GM18517 (cell line): ENCODE results near the gene ZNF597.
A peak's percentile ranks its signal among the peaks of the same experiment; 100 is the strongest.

ENCODE experiments used
- ATAC-seq: cut with Tn5 transposase; IDR thresholded peaks from one replicate; pipeline ENCODE4 v1.9.1; 2021; ENCODE audit warnings: mild to moderate bottlenecking, moderate library complexity; ENCODE audit not compliant: unreplicated experiment

ZNF597 gene, protein sequence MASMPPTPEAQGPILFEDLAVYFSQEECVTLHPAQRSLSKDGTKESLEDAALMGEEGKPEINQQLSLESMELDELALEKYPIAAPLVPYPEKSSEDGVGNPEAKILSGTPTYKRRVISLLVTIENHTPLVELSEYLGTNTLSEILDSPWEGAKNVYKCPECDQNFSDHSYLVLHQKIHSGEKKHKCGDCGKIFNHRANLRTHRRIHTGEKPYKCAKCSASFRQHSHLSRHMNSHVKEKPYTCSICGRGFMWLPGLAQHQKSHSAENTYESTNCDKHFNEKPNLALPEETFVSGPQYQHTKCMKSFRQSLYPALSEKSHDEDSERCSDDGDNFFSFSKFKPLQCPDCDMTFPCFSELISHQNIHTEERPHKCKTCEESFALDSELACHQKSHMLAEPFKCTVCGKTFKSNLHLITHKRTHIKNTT

DNA sequence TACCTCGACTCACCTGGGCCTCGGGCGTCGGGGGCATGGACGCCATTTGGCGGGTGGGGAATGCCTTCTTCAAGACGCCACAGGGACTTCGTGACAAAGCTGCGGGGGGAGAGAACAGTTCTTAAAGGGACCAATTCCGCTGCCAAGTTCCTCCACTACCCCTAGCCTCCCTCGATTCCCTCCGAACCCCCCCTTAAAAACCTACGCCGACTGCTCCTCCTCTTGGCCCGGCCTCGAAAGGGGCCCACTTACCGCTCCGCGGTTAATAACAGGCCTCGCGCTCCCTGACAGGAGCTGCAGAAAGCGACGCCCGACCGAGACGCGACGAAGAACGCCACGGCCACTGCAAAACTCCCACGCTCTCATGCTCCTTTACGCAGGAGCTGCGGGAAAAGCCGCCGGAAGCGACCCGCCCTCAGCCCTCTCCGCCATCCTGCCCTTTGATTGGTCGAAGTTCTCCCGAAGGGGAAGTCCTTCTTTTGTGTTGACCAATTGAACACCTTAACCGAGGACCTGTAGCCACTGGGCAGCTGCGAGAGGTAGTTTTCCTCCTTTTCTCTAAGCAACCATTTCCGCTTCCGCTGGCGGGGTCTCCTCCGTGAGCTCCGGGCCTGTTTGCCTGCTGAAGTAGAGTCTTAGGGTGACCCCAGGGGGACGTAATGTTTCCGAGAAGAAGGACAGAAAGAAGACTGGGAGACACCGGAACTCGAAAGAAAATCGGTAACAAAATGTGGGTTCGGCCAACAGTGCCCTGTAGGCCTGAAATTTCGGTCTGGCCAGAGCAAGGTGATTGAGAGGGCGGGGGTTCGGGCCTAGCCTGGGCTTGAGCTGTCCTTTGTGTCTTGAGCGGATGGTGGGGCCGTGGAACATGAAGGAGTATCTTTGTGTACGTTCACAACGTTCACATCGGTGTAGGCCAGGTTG lies at the start of gene ZNF597, which contains the start of gene NAA60:
TSS of gene ZNF597 (minus strand) at position 397 of the 924 bp plus-strand sequence. CDS start at position 46, 351 bp downstream.
TSS of gene NAA60 (plus strand) at position 573 of the 924 bp plus-strand sequence. CDS start 32,548 bp downstream, outside the sequence.
- peak; percentile 78 for ATAC-seq

DNA sequence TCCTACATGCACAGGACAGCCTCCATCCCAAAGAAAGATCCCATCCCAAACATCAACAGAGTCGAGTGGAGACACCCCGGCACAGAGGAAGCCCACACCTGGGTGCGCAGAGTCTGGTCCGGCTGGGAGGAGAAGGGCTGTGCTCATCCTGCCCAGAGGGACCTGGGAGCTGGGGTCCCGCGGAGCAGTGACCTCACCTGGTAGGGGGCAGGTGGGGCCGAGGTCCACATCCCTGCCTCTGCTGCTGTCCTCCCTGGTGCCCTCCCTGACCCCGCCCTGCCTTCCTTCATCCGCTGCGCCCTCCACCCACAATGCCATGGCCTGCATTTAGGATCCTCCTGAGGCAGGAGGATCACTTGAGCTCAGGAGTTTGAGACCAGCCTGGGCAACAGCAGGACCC lies 49.1 kb upstream of the ZNF597 start:
- ATAC-seq = no peak

DNA sequence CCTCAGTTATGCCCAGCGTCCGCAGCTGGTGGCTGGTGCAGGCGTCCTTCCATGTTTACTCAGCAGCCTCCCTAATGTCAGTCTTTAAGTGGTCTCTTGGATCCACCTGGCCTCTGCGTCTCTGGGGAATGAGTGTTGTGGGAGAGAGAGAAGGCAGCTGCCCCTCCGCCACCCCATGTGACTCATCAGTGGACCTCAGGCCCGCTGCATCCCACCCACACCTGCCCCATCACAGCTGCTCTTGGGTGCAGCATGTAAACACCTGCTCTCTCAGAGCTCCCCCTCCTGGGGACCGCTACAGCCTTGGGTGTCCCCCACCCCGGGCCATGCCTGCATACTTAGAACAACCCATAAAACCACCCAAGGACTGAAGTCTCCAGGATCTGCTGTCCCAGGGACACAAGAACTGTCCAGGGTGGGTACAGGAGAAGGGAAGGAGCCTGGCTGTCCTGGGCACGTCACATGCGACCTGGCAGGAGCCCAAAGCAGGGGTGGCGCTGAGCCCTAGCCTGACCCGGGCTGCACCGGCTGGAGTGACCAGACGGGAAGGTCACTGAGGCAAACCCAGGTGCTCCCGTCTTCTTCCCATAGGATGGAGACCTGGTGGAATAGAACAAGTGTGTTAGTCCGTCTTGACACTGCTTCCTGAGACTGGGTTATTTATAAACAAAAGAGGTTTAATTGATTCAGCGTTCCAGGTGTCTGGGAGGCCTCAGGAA lies 47.8 kb upstream of the ZNF597 start:
- ATAC-seq = no peak

DNA sequence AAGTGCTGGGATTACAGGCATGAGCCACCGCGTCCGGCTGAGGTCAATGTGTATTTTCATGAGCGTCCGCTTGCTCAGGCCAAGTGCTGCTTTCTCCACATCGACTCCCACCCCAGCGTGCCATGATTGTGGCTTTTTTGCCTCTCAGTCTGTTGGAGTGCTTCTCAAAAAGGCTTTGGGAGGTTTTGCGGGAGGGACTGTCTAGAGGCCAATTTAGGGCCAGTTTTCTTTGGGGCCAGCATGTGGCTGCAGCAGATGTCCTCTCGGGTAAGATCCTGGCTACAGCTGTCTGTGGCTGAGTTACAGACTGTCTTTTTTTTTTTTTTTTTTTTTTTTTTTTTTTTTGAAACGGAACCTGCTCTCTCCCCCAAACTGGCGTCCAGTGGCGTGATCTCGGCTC lies 45.5 kb upstream of the ZNF597 start:
- ATAC-seq = no peak

DNA sequence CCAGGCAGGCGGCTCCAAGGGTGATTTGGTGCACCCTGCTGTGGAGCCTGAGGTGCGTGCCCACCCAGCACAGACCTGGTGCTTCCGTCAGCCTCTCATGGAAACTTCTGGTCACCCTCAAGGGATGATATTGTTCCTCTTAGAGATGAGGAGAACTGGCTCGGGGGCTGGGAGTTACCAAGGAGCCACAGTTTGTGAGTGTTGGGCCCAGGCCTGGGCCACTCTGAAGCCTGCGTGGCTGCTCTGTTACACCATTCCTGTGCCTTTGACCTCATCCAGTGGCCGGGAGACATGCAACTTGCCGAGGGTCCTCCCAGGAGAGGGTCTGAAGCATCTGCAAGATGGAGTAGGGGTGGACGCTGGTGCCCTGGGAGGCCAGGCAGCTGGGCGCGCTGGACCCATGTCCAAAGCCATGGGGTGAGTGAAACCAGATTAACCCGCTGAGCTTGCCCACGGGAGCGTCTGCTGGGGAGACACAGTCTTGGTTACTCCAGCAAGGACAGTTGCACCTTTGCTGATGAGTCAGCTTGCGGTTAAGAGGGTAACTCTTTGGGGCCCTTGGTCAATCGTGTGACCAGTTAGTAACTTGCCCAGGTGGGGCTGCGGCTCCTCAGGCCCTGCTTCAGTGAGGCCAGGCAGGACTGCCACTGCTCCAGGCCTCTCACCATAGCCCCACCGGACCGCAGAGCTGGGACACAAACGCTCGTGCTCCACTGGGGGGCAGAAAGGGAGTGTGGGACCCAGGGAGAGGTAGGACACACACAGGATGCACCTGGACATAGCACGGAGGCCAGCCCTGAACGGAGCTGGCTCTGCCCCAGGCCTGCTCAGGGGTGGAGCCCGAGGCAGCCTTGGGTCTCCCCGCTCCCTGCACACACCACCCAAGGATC lies 44.5 kb upstream of the ZNF597 start:
- ATAC-seq = no peak

DNA sequence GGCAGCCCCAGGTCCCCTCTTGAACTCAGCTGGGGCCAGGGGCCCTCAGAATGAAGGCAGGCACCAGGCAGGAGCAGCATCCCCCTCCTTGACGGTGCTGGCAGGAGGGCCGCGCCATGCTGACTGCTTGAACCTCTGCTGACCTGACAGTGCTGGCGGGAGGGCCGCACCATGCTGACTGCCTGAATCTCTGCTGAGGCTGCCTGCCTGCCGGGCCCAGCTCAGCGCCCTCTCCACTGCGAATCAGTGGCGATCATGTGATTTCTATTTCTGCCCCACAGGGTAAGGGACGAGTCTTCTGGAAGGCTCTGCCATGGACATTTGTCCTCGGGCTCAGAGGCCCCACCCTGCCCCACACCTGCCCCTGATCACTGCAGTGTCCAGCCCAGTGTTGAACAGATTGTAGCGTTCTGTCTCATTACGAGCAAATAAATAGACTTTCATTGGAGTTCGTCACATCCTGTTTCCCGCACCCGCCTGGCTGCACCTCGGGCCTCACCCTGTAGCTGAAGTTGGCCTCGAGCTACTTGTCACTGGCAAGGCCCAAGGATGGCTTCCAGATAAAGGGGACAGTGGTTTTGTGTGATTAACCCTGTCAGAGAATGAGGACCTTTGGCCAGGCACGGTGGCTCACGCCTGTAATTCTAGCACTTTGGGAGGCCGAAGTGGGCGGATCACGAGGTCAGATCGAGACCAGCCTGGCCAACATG lies 43.4 kb upstream of the ZNF597 start:
- no peak for ATAC-seq

DNA sequence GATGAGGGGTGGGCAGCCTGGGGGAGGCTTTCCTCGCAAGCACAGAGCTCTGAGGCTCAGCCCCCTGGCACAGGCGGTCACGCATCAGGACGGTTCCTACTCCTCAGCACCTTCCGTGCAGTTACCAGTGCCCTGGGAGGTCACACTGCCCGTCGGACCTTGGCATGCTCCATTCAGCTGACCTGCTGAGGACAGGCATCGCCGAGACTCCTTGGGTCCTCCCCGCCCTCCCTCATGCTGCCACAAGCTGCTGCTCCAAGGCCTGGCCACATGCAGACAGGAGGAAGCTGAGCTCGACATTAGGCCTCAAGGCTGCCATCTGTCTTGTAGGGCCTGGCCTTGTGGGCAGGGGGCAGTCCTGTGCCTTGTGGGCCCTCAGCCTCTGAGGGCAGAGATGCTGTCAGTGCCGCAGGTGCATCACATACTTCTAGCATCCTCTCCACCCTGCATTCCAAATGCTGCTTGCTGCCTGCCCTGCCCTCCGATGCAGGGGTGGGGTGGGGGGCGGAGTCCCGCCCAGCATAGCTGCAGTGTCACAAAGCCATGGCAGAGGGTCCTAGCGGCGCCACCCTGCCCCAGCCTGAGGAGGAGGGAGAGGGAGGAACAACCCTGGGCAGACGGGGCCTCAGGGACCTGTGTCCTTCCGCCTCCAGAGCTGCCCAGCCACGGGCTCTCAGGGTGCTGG lies 42.7 kb upstream of the ZNF597 start:
- no peak for ATAC-seq

DNA sequence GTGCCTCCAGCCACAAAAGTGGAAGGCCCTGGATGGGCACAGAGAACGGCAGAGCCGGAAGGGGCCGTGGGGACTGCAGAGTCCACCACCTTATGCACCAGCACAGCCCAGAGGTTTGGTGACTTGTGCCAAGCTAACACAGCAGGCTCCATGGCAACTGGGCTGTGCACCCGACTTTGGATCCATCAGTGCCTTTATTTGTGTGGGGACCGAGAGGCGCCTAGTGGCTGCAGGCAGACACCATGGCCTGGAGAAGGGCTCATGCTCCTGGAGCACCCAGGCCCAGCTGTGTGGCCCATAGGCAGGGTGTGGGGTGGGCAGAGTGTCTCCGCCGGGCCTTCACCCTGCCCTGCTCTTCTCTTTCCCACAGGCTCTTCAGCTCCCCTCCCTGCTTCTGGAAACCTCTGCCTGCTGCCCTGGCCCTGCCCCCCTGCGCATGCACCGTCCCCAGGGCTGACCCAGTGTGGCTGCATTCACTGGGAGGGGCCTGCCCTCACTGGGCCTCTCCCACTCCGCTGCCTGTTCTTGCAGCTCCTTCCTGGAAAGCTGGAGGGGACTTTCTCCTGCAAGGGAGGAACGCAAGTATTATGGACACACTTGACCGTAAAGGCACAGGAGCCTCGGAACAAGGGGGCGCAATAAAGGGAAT lies 41.9 kb upstream of the ZNF597 start:
- ATAC-seq = no peak

DNA sequence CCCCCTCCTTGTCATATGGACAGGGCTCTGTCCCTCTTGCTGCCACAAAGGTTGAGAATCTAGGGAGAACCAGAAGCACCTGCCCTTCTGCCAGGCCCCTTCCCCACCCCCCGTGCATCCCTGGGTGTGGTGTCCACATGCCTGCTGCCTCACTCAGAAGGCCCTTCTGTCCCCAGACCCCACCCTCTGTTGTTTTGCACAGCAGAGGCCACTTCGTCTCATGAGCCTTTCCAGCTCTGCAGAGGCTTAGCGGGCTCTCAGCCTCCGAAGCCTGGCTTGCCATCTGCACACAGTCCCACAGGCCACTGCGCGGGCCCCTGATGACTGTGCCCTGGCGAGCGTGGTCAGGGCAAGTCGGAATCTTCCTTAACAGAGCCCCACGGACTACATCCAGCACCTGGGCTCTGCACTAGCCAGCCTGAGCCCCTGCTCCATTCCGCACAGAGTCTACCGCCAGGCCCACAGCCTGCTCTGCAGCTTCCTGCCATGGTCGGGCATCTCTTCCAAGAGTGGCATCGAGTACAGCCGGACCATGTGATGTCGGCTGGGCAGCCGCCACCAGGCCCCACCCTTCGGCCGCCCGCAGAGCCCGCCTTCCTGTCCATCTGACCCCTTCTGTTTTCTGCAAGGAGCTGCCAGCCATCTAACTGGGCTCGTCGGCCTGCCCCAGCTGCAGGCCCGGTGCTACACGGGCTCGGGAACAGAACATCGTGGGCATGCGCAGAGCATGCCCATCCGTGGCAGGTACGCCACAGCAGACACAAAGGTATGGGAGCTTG lies 41.2 kb upstream of the ZNF597 start:
- ATAC-seq = no peak

DNA sequence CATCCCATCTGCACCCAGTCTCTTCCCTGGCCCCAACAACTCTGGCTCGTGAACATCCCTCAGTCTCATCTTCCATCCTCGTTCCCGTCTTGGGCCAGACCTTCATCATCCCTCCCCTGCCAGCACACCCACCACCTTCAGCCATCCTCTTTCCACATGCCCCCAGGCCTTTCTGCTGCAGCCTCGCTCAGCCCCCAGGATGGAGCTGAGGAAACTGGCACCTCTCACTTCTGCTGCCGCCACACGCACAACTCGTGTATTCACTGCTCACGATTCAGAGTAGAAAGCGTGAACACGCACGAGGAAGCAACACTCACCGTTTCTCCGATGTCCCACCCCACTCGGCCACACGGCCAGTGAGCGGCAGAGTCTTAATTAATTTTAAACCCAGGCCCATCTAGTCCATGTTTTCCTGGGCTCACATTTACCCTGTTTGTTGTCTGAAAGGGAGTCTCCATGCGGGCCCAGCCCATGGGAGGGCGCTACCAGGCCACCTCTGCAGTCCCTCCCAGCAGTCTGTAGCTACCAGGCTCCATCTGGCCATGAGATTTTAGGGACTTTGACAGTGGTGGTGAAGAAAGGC lies 39.4 kb upstream of the ZNF597 start:
- no peak for ATAC-seq

DNA sequence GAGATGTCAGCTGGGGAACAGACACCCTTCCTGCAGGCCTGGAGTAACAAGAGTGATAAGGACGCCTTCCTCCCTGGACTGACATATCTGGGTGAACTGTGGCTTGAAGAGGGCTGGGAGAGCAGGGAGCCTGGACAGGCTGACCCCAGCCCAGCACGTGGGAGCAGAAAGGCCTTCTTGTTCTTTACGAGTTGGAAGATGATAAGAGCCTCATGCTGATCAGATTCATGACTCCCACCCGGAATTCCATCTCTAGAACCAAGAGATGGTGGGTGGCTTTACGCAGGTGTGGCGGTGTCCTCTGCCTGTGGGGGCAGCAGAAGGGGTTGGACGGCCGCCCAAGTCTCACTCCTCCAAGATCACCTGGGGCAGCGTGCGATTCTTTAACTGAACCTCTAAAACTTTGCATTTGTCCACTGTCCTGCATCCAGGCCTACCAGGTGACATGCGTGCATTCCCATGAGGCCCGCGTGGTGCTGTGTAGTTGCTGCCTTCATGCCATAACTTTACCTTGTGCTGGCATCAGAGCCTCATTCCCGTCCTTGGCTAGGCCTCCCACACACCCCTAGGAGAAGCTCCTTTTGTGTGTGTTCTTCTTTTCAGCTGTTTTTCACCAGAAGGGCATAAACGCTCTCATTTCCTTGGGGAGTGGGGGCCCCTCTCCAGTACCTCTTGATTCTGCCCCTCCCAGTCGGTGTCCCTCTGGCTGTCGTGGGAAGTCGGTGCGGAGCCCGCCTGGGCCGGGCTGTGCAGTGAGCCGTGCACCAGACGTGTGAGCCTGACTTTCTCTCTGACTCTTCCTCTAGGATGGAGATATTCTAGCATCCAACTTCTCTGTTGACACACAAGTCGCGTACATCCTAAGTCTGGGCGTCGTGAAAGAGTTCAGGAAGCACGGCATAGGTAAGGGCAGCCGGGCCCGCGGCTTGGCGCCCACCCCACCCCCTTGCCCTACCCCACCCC lies 38.7 kb upstream of the ZNF597 start:
- ATAC-seq = no peak

DNA sequence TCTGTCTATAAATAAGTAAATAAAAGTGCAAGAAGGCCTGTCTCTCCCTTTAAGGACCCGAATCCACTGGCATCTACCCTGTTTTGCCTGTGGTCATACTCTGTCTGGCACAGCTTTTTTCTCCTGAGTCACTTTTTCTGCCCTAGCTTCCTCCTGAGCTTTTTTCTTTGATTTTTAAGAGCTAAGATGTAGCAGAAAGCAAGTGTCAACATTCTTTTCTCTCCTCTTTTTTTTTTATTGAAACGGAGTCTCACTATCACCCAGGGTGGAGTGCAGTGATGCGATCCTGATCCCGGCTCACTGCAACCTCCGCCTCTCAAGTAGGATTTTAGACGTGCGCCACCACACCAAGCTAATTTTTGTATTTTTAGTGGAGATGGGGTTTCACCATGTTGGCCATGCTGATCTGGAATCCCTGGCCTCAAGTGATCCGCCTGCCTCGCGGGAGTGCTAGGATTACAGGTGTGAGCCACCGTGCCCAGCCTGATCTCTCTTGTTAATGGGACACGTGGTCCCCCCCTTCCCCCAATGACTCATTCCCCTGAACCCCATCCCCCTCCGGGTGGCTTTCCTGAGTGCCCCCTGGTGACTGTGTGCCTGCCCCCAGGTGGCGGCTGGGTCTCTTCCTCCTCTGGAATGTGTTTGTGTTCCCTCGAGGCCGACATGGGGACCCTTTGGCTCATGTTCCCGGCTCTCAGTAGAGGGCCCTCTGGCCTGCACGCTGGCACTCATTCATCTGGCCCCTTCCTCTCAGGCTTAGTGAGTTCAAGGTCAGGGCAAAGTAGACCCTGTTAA lies 37.8 kb upstream of the ZNF597 start:
- no peak for ATAC-seq

DNA sequence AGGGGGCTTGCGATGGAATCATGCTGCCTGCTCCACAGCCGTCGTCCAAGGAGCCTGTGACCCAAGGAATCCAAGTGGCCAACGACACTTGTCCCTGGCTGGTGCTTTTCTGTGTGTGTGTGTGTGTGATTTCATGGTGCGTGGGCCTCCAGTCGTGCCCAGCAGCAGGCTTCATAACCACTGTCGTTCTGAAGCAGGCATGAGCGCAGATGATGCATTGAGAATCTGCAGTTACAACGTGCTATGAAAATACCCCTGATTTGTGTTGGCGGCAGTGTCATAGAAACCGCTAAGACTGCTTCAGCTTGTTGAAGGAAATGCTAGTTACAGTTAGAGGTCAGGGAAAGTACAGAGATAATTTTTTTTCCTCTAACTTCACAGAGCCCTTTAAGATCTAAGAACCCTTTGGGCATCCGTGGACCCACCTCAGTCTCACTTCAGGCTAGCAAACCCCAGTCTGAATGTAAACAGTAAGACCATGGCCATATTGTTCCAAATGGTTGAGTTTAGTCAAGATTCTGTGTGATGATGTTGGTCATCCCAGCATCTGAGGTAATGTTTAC lies 36.4 kb upstream of the ZNF597 start:
- no peak for ATAC-seq

DNA sequence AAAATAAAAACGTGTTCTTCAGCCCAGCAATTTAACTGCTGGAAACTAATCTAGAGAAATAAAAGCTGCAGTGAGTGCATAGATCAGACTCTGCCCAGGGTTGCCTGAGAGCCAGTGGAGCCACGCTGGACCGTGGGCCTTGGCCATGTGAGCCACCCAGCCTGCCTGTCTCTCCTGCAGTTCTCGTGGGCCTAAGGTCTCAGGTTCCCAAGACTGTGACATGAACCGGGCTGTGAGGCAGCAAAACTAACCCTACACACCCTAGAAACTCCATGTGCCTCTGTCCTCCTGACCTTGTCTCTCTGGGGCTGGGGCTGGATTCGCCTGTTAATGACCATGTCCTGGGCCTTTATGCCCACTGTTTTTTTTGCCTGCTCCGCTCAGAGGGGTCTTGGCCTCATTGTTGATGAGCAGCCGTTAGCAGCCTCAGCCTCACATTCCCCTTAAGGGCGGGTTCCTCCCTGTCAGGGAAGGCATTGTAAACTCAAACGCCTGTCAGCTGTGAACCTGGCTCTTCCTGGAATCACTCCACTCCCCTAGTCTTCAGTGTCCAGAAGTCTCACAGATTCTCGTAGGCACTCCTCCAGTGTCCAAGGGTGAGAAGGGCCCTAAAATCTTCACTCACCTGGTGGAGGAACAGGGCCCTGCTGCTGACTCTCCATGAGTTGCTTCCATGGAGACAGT lies 35.1 kb upstream of the ZNF597 start:
- ATAC-seq = no peak
